ACC112 (cell line): ENCODE data around the gene ANKRD39.

ENCODE experiments used
- H2AFZ ChIP-seq: fragments of 200-600 bp; sonication (generic); one replicate; pipeline ENCODE4 v1.6.0; 2017; ENCODE audit warnings: antibody characterized with exemption, low read length; ENCODE audit not compliant: unreplicated experiment
- H3K27ac ChIP-seq: fragments of 200-600 bp; sonication (generic); 2 replicates; pipeline ENCODE4 v1.5.1; 2014; ENCODE audit warnings: low read depth, mild to moderate bottlenecking, antibody characterized with exemption, low read length, moderate library complexity
- H3K27me3 ChIP-seq: fragments of 200-600 bp; sonication (generic); 2 replicates; pipeline ENCODE4 v1.6.1; 2014; ENCODE audit warnings: mild to moderate bottlenecking, antibody characterized with exemption, low read length, moderate library complexity, mixed read lengths; ENCODE audit not compliant: insufficient read depth
- H3K36me3 ChIP-seq: fragments of 200-600 bp; sonication (generic); 2 replicates; pipeline ENCODE4 v1.6.1; 2016; ENCODE audit warnings: mild to moderate bottlenecking, antibody characterized with exemption, low read length, moderate library complexity, mixed read lengths; ENCODE audit not compliant: insufficient read depth
- H3K4me1 ChIP-seq: fragments of 200-600 bp; sonication (generic); one replicate; pipeline ENCODE4 v1.6.1; 2016; ENCODE audit warnings: low read length, mixed read lengths; ENCODE audit not compliant: insufficient read depth, unreplicated experiment, control insufficient read depth
- H3K4me3 ChIP-seq: fragments of 200-600 bp; sonication (generic); 2 replicates; pipeline ENCODE4 v1.5.1; 2014; ENCODE audit warnings: mild to moderate bottlenecking, low read depth, low read length
- H3K79me2 ChIP-seq: fragments of 200-600 bp; sonication (generic); one replicate; pipeline ENCODE4 v1.6.0; 2016; ENCODE audit warnings: low read length; ENCODE audit not compliant: control insufficient read depth, unreplicated experiment, insufficient read depth

Gene ANKRD39

DNA sequence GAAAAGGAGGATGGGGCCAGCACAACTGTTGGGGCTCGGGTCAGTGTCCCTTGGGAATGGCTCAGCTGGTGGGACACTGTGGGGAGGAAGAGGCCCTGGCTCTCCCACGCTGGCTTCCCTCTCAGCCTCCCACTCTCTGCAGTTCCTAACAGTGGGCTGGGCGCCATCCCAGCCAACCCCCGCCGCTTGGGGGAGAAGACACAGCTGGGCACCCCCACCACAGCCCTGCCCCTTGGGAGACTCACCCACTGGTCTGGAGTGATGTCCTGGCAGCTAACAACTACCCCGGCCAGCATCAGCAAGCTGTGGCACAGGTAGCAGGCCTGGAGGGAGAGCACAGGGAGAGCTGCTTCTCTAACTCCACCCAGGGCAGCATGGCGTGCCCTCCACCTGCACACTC is 20.4 kb upstream of the ANKRD39 start:
- Histone ChIP-seq H3K36me3 (no peaks in the 10 kb centered on the region), H3K27ac (no peak overlapping the region), H3K79me2 (no peaks in the 10 kb centered on the region), H3K27me3 (peaks cover 12% of the 10 kb centered on the region), H3K4me3 (no peak overlapping the region), H3K4me1 (peaks cover 16% of the 10 kb centered on the region), H2AFZ (no peak overlapping the region)

GRCh38 chr2:96877631-96878092 is 19.8 kb upstream of the ANKRD39 start:
- Histone ChIP-seq H3K79me2 (no peaks in the 10 kb centered on the region), H3K4me3 (no peak overlapping the region), H3K4me1 (peaks cover 22% of the 10 kb centered on the region), H3K27me3 (peaks cover 7% of the 10 kb centered on the region), H2AFZ (no peak overlapping the region), H3K36me3 (no peaks in the 10 kb centered on the region), H3K27ac (no peak overlapping the region)

DNA sequence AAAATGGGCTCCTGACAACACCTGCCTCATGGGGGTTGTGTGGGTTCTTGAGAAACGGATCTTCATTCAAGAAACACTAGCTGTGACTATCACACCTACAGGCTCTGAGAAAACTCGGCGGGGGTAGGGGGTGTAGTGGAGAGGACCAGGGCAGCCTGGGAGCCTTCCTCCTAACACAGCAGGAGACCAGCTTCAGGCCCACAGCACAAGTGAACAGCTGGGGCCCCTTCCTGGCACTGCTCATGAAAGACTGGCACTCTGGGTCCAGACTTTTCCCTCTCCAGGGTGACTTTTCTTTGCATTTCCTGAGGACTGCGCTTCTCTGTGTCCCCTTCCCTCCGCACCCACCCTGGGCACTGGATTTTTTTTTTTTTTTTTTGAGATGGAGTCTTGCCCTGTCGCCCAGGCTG is 19.2 kb upstream of the ANKRD39 start:
- H3K4me1 ChIP-seq = peaks cover 23% of the 10 kb centered on the region
- H2AFZ ChIP-seq = no peak overlapping the region
- H3K36me3 ChIP-seq = no peaks in the 10 kb centered on the region
- no peak overlapping the region for H3K4me3 ChIP-seq
- H3K27me3 ChIP-seq = 0 out of 2 replicates have a peak, but pooled peaks cover under 1% of the 10 kb centered on the region
- no peaks in the 10 kb centered on the region for H3K79me2 ChIP-seq
- no peak overlapping the region for H3K27ac ChIP-seq

DNA sequence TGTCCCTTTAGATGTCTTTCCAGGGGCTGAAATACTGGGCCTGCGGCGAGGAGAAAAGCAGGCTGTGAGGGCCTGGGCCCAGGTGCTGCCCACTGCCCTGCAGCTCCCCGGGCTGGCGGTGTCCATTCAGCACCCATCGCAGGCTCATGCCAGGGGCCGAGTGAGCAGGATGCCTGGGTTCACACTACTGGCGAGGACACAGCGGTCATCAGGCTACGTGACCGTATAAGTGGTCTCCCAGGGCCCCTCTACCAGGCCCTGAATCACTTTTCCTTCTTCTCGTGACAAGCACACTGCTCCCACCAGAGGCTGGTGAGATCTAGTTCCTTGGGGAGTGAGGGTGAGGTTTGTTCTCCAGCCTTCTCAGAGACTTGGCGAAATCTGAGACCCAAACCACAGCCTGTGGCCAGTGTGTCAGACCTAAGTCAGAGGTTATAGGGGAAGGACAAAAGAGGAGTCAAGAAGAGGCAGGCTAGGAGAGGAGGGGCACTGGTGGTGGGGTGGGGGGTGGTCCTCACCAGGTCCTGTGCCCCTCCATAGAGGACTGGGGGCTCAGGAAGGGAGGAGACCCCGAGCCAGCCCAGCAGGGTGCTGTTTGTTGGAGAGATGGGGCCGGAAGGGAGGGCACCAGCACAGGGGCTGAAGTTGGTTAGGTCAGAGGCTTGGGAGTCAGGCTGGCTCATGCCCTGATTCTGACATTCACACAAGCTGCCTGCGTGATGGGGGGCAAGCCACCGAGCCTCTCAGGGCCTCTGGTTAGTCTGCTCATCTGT is 18.6 kb upstream of the ANKRD39 start:
- H2AFZ ChIP-seq = no peak overlapping the region
- peak overlapping the region; percentile 10; the same call in 1 of the 2 replicates for H3K27ac ChIP-seq
- no peaks in the 10 kb centered on the region for H3K79me2 ChIP-seq
- H3K4me1 ChIP-seq = peaks cover 23% of the 10 kb centered on the region
- no peaks in the 10 kb centered on the region for H3K36me3 ChIP-seq
- H3K27me3 ChIP-seq = no peaks in the 10 kb centered on the region
- no peak overlapping the region for H3K4me3 ChIP-seq

DNA sequence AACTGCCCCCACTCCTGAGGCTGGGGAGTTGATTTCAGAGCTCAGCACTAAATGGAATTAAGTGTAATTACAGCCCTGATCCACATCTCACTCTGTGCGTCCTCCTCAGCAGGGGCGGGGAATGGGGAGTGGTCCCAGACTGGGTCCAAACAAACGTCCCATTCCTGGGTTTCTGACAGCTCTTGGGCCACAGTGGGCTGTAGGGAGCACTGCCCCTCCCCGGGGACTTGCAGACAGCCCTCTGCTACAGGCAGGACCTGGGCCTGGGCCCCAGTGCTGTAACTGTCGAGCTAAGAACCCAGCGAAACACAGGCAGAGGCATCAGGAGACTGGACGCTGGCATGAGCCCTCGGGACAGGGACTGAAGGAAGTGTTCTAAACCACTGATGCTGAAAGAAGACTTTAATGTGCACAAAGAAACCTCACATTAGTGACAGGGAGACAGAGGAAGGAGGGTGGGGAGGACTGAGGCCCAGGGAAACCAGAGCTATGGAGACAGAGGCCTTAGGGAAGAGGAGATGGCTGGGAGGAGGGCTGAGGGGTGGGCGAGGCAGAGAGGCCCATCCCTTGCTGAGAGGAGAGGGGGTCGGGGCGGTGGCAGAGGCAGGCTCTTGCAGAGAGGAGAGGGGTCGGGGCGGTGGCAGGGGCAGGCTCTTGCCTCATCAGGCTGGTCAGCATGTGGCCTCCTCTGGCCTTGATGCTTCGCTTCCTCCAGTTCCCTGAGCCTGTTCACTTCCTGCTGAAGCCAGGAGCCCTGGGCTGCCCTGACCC is 17.9 kb upstream of the ANKRD39 start:
- Histone ChIP-seq H2AFZ (no peak overlapping the region), H3K27ac (peak overlapping the region; percentile 10; the same call in 1 of the 2 replicates), H3K4me3 (no peak overlapping the region), H3K4me1 (peaks cover 23% of the 10 kb centered on the region), H3K36me3 (no peaks in the 10 kb centered on the region), H3K79me2 (no peaks in the 10 kb centered on the region), H3K27me3 (peaks cover 3% of the 10 kb centered on the region; the same call in 1 of the 2 replicates)

DNA sequence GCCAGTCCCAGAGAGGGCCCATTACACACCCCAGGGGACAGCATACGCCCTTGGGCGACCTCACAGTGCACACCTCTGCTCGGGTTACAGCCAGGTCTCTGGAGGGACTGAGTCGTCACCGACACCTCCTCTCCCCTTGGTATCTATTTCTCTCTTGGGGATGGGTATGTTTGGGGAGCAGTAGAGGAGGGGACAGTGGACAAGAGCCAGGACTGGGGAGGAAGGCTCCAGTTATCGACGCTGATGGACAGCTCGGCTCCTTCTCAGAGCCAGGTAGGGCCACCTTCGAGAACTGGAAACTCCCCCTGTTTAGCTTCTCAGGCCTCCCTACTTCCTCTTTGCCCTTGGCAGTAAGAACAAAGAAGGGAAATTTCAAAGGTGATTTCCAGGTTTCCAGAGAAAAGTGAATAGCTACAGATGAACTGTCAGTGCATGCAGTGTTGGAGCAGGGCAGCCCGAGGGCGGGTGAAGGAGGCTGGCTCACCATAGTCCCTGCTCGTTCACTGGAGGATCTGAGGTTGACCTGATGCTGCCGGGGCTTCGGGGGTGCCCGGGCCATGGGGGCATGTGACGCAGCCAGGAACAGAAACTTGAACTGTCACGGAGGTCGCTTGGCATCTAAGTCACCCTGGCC is 16.5 kb upstream of the ANKRD39 start:
- Histone ChIP-seq H3K27ac (no peak overlapping the region), H3K36me3 (no peaks in the 10 kb centered on the region), H3K4me1 (peaks cover 23% of the 10 kb centered on the region), H2AFZ (no peak overlapping the region), H3K4me3 (no peak overlapping the region), H3K27me3 (peaks cover 9% of the 10 kb centered on the region; the same call in 1 of the 2 replicates), H3K79me2 (no peaks in the 10 kb centered on the region)

DNA sequence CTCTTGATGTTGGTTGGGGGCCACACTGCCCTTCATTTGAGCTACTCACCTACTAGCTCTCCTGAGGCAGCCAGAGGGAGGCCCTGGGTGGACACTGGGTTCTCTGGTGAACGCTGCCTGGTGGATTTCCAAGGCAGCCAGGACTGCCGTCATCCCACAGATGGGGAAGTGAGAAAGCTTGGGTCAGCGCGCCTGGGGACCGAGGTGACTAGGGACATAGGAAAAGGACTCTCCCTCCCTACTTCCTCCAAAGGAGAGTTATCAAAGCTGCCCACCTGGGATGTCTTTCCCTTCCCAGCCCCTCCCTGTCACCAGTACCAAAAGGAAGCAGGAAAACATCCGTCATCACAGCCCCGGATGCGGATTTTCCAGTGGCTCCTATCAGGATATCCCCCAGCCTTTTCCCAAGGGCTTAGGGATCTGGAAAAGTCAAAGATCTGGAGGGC is 15.9 kb upstream of the ANKRD39 start:
- no peak overlapping the region for H2AFZ ChIP-seq
- peaks cover 9% of the 10 kb centered on the region; the same call in 1 of the 2 replicates for H3K27me3 ChIP-seq
- no peak overlapping the region for H3K4me3 ChIP-seq
- H3K27ac ChIP-seq = no peak overlapping the region
- no peaks in the 10 kb centered on the region for H3K36me3 ChIP-seq
- H3K4me1 ChIP-seq = peaks cover 23% of the 10 kb centered on the region
- no peaks in the 10 kb centered on the region for H3K79me2 ChIP-seq

GRCh38 chr2:96872591-96873349 is 15.0 kb upstream of the ANKRD39 start:
- Histone ChIP-seq H3K79me2 (peaks cover 7% of the 10 kb centered on the region), H3K27me3 (peaks cover 9% of the 10 kb centered on the region; the same call in 1 of the 2 replicates), H2AFZ (no peak overlapping the region), H3K4me3 (no peak overlapping the region), H3K27ac (no peak overlapping the region), H3K36me3 (no peaks in the 10 kb centered on the region), H3K4me1 (peaks cover 23% of the 10 kb centered on the region)

DNA sequence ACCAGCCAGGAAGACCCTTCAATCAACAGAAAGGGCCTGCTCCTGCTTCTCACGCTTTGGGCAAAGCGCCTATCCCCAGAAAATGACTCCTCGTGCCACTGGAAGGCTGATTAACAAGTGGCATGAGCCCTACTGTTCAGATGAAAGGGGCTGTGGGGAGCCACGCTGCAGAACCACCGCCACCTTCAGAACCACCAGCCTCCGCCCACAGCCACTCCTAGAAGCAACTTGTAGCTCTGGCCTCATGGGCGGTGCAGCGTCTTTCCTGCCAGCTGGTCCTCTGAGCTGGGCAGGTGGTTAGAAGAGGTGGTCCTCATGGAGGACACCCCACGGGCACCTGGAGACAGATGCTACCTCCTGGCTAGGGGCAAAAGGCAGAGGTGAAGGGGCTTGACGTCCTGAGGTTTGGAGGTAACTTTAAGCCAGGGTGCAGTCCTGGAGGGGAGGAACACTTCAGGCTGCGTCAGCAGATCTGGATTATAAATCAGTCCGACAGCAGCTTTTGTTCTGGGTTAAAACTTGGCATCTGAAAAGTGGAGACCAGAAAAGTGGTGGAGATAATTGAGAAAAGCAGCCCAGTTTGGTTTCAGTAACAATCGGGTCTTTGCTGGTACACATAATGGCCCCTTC is 12.9 kb upstream of the ANKRD39 start:
- H3K4me1 ChIP-seq = peaks cover 30% of the 10 kb centered on the region
- H3K27me3 ChIP-seq = peaks cover 9% of the 10 kb centered on the region; the same call in 1 of the 2 replicates
- H3K36me3 ChIP-seq = no peaks in the 10 kb centered on the region
- no peak overlapping the region for H3K27ac ChIP-seq
- H3K79me2 ChIP-seq = peaks cover 23% of the 10 kb centered on the region
- H2AFZ ChIP-seq = no peak overlapping the region
- H3K4me3 ChIP-seq = peak overlapping the region; percentile 99
